GM23248 (cell line): ENCODE data around the gene PKIB.

Experiments
- EZH2 ChIP-seq: fragments of 200-600 bp; sonication (generic); IDR thresholded peaks from 2 replicates; pipeline ENCODE4 v1.6.1; 2018; ENCODE audit warnings: antibody characterized with exemption, mild to moderate bottlenecking; ENCODE audit not compliant: insufficient read depth, poor library complexity, severe bottlenecking
- EZH2phosphoT487 ChIP-seq: fragments of 200-600 bp; sonication (generic); IDR thresholded peaks from 2 replicates; pipeline ENCODE4 v1.6.1; 2018; ENCODE audit warnings: antibody characterized with exemption, moderate library complexity, mild to moderate bottlenecking, low read depth; ENCODE audit not compliant: insufficient read depth

- TF ChIP-seq EZH2 (no peak), EZH2phosphoT487 (no peak)
Observed at GRCh38 chr6:122657601-122658000, 47.4 kb downstream of the PKIB start.
